MCF 10A (cell line): Measurements from ENCODE around the gene SLC7A9. TPM values are rescaled to one million over a fixed set of nuclear protein-coding genes. Genes with fewer than 3 reads are reported as not detected.

ENCODE experiments used
- BruUV-seq: library from RNA; stranded (reverse); fragments of 400-500 nt; replicated peaks from 2 replicates; lab custom pipeline; 2021; lab: Mats Ljungman, UMichigan
- CTCF ChIA-PET: fragments of 300-600 bp; sonication (Branson Sonifier 250); formaldehyde crosslinking; extraction: SDS; loops from one replicate; lab custom pipeline; 2021; ENCODE audit warnings: antibody characterized with exemption, inconsistent platforms; lab: Yijun Ruan, JAX
- POLR2A ChIA-PET: fragments of 300-600, 350-650 bp; sonication (Branson Sonifier 250); formaldehyde crosslinking; extraction: SDS; loops from one replicate; lab custom pipeline; 2020; ENCODE audit warnings: antibody characterized with exemption, inconsistent platforms; lab: Yijun Ruan, JAX
- DNase-seq: peaks from one replicate; pipeline ENCODE4 v3.0.0-alpha.2; 2018; ENCODE audit not compliant: unreplicated experiment
- H3K27ac Mint-ChIP-seq: one replicate; pipeline ENCODE4 v1.8.0; 2022; ENCODE audit warnings: mild to moderate bottlenecking, low read depth, mixed read lengths; ENCODE audit not compliant: unreplicated experiment
- H3K27me3 Mint-ChIP-seq: one replicate; pipeline ENCODE4 v1.8.0; 2022; ENCODE audit warnings: mixed read lengths; ENCODE audit not compliant: insufficient read depth, unreplicated experiment
- H3K36me3 Mint-ChIP-seq: one replicate; pipeline ENCODE4 v1.8.0; 2022; ENCODE audit warnings: mild to moderate bottlenecking, moderate library complexity, mixed read lengths; ENCODE audit not compliant: insufficient read depth, unreplicated experiment
- H3K4me1 Mint-ChIP-seq: one replicate; pipeline ENCODE4 v1.8.0; 2022; ENCODE audit warnings: mixed read lengths; ENCODE audit not compliant: insufficient read depth, unreplicated experiment
- H3K4me3 Mint-ChIP-seq: one replicate; pipeline ENCODE4 v1.8.0; 2022; ENCODE audit warnings: mild to moderate bottlenecking, moderate library complexity, mixed read lengths; ENCODE audit not compliant: unreplicated experiment
- H3K9me3 Mint-ChIP-seq: one replicate; pipeline ENCODE4 v1.8.0; 2022; ENCODE audit warnings: mixed read lengths; ENCODE audit not compliant: unreplicated experiment
- CTCF ChIP-seq: fragments of 200-600 bp; IDR thresholded peaks from one replicate; pipeline ENCODE4 v1.8.0; 2022; ENCODE audit warnings: antibody characterized with exemption, mild to moderate bottlenecking; ENCODE audit not compliant: unreplicated experiment
- intact Hi-C: fragments of 100-400 bp; cut with micrococcal nuclease; formaldehyde crosslinking; loops from 2 replicates; pipeline ENCODE4 v1.14.1; 2022
- total RNA-seq: library from RNA; stranded (reverse); gene quantifications from 2 replicates; pipeline ENCODE4 v1.2.3, GENCODE V29; 2022

SLC7A9 gene
- total RNA-seq, 1 experiment from 2014 or later: not detected

GRCh38 chr19:32881766-32882165, 12.2 kb upstream of the SLC7A9 start:
- Mint-ChIP-seq H3K4me3 (no peak overlapping the region), H3K36me3 (no peaks in the 10 kb centered on the region), H3K9me3 (no peaks in the 10 kb centered on the region), H3K4me1 (no peaks in the 10 kb centered on the region), H3K27me3 (no peaks in the 10 kb centered on the region), H3K27ac (no peak overlapping the region)
- ChIA-PET CTCF (no interaction called here), POLR2A (no interaction called here)
- DNase-seq: no peak
- no peak for TF ChIP-seq CTCF
- BruUV-seq: no TSS peak
- intact Hi-C loops: no loop called here

- BruUV-seq: no TSS peak
- CTCF ChIA-PET: no interaction called here
- DNase-seq: no peak
- H3K27ac Mint-ChIP-seq: no peak overlapping the region
- TF ChIP-seq CTCF: no peak
- POLR2A ChIA-PET: no interaction called here
- no peaks in the 10 kb centered on the region for H3K36me3 Mint-ChIP-seq
- intact Hi-C loops: no loop called here
- no peaks in the 10 kb centered on the region for H3K4me1 Mint-ChIP-seq
- no peak overlapping the region for H3K4me3 Mint-ChIP-seq
- no peaks in the 10 kb centered on the region for H3K27me3 Mint-ChIP-seq
- H3K9me3 Mint-ChIP-seq: no peaks in the 10 kb centered on the region
Observed at GRCh38 chr19:32880622-32881021, 11.1 kb upstream of the SLC7A9 start.

- no peak for DNase-seq
- Mint-ChIP-seq H3K4me3 (no peak overlapping the region), H3K9me3 (no peaks in the 10 kb centered on the region), H3K36me3 (no peaks in the 10 kb centered on the region), H3K27me3 (no peaks in the 10 kb centered on the region), H3K4me1 (no peaks in the 10 kb centered on the region), H3K27ac (no peak overlapping the region)
- no peak for TF ChIP-seq CTCF
- BruUV-seq: no TSS peak
- intact Hi-C loops: no loop called here
- ChIA-PET CTCF (no interaction called here), POLR2A (no interaction called here)
Observed at GRCh38 chr19:32879741-32880140, 10.2 kb upstream of the SLC7A9 start.

- Mint-ChIP-seq H3K9me3 (no peaks in the 10 kb centered on the region), H3K27ac (no peak overlapping the region), H3K36me3 (no peaks in the 10 kb centered on the region), H3K4me3 (no peak overlapping the region), H3K27me3 (no peaks in the 10 kb centered on the region), H3K4me1 (no peaks in the 10 kb centered on the region)
- no peak for DNase-seq
- ChIA-PET POLR2A (no interaction called here), CTCF (no interaction called here)
- BruUV-seq: no TSS peak
- no peak for TF ChIP-seq CTCF
- intact Hi-C loops: no loop called here
Observed at GRCh38 chr19:32878988-32879387, 9.4 kb upstream of the SLC7A9 start.
